GM21717 (cell line): ENCODE data around the gene MFAP3L.
"Not testable (repeated sequence)": the region's sequence is repeated elsewhere in the genome, so short reads cannot be mapped to it uniquely, and the experiment has no call there.

Experiments used
- ATAC-seq: cut with Tn5 transposase; IDR thresholded peaks from one replicate; pipeline ENCODE4 v1.9.1; 2021; ENCODE audit warnings: mild to moderate bottlenecking, moderate library complexity; ENCODE audit not compliant: unreplicated experiment

MFAP3L gene

GRCh38 chr4:169948271-169948670 is 77.9 kb downstream of the MFAP3L start:
- ATAC-seq, result no peak

- ATAC-seq, result no peak
These were observed 80.6 kb downstream of the MFAP3L start for GRCh38 chr4:169945636-169946035.

GRCh38 chr4:169943601-169944000 is 82.6 kb downstream of the MFAP3L start:
- not testable (repeated sequence) for ATAC-seq

GRCh38 chr4:169941141-169941540 is 85.1 kb downstream of the MFAP3L start:
- ATAC-seq, result no peak

- ATAC-seq, result no peak
These were observed 85.7 kb downstream of the MFAP3L start for GRCh38 chr4:169940460-169940859.
